Measurements from ENCODE around the gene PLCXD1.
"Not testable (repeated sequence)": the region's sequence is repeated elsewhere in the genome, so short reads cannot be mapped to it uniquely, and the experiment has no call there.

The PLCXD1 gene, protein sequence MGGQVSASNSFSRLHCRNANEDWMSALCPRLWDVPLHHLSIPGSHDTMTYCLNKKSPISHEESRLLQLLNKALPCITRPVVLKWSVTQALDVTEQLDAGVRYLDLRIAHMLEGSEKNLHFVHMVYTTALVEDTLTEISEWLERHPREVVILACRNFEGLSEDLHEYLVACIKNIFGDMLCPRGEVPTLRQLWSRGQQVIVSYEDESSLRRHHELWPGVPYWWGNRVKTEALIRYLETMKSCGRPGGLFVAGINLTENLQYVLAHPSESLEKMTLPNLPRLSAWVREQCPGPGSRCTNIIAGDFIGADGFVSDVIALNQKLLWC

DNA sequence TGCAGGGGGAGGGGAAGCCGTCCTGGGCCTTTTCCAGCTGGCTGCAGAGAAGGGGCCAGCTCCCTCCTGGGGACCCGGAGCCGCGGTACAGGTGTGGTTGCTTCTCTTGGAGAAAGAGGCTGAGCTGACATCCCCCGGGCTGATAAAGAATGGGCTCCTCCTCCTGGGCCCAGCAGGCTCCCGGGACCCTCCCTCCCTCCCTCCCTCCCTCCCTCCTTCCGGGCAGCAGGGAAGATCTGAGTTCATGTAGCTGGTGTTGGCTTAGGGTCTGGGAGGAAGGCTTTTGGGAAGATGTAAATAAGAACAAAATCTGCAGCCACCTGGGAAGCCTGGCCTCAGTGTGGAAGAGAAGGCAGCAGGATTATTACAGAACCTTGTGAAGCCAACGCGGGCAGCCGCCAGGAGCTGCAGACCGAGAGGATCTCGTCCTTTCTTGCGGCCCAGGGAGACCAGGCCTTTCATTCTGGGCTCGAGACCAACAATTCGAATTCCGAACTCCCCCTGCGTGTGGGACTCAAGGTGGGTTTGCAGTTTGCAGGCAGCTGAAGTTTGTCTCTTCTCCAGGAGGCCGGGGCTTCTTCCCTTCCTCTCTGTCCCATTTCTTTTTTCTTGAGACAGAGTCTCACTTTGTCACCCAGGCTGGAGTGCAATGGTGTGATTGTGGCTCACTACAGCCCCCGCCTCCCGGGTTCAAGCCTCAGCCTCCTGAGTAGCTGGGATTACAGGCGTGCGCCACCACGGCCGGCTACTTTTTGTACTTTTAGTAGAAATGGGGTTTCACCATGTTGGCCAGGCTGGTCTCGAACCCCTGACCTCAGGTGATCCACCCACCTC, at the start of gene PLCXD1:
Gene PLCXD1, plus strand, starts transcription at position 216 of the 834 bp plus-strand sequence. CDS start 2,807 bp downstream, outside the sequence.
- DNase-seq, result no peak

DNA sequence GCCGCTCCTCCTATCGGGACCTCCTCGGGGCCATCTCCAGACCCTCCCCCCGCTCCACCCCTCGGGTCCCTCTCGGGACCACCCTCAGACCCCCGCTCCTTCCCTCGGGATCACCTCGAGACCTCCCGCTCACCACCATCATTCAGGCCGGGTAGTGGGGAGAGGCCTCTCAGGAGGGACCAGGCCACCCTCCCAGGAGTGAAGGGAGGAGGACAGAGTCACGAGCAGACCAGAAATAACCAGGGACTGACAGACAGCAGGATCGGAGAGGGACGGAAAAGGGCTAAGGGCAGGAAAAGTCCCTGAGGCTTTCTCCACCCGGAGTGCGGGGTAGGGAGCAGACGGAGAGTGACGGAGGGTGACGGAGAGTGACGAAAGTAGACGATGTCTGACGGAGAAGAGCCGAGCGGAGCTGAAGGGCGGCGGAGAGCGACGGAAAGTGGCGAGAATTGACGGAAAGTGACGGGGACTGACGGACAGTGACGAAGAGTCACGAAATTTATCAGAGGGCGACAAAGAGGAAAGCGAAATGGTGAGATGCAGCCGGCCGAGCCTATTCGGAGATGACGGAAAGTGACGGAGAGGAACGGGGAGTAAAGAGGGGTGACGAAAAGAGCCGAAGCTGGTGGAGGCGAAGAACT, 49.4 kb upstream of the PLCXD1 start:
- DNase-seq, result not testable (repeated sequence)

DNA sequence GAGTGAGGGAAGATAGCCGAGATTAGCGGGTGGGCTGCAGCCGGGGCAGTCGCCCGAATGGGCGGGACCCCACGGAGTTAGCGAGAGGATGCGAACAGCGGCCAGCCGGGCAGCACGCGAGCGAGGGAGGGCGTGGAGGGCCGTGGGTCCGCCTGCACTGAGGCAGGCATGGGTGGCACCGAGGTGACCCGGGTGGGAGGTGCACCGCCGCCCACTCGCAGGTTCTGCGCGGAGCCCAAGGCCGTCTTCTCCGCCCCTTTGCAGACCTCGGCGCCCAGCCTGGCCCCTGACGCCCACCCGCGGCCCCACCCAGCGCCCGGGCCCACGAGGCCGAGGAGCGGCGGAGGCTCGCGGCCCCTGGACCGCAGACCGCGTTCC, 48.9 kb upstream of the PLCXD1 start:
- DNase-seq, result not testable (repeated sequence)

DNA sequence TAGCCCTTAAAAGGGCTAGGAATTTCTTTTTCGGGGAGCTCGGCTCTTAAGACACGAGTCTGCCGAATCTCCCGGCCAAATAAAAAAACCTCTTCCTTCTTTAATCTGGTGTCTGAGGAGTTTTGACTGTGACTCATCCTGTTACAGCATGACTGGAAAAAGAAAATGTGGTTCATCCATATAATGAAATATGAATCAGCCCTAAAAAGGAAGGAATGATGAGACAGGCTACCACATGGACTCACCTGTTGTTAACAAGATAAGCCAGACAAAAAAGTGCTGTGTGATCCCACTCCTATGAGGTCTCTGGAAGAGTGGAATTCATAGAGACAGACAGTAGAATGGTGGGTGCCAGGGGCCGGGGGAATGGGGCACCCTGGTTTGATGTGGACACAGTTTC, 45.0 kb upstream of the PLCXD1 start:
- DNase-seq, result not testable (repeated sequence)

DNA sequence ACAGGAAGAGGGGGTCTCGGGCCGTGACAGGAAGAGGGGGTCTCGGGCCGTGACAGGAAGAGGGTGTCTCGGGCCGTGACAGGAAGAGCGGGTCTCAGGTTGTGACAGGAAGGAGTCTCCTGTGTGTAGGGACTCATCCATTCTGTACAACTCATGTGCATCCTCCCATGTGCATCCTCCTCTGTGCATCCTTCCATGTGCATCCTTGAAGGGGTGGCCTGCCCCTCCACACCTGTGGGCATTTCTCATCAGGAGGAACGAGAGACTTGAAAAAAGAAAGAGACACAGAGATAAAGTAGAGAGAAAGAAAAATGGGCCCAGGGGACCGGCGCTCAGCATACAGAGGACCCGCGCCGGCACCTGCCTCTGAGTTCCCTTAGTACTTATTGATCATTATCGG, 30.2 kb upstream of the PLCXD1 start:
- DNase-seq, result no peak

DNA sequence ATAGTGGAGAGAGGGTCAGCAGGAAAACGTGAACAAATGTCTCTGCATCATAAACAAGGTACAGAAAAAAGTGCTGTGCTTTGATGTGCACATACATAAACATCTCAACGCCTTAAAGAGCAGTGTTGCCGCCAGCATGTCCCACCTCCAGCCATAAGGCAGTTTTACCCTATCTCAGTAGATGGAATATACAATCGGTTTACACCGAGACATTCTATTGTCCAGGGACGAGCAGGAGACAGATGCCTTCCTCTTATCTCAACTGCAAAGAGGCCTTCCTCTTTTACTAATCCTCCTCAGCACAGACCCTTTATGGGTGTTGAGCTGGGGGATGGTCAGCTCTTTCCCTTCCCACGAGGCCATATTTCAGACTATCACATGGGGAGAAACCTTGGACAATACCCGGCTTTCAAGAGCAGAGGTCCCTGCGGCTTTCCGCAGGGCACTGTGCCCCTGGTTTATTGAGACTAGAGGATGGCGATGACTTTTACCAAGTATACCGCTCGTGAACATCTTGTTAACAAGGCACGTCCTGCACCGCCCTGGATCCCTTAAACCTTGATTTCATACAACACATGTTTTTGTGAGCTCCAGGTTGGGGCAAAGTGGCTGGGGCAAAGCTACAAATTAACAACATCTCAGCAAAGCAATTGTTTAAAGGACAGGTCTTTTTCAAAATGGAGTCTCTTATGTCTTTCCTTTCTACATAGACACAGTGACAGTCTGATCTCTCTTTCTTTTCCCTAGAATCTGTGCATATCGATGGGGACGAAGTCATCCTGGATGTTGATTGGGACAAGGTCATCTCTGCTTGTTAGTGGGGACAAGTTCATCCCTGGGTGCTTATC, 29.6 kb upstream of the PLCXD1 start:
- DNase-seq, result not testable (repeated sequence)

DNA sequence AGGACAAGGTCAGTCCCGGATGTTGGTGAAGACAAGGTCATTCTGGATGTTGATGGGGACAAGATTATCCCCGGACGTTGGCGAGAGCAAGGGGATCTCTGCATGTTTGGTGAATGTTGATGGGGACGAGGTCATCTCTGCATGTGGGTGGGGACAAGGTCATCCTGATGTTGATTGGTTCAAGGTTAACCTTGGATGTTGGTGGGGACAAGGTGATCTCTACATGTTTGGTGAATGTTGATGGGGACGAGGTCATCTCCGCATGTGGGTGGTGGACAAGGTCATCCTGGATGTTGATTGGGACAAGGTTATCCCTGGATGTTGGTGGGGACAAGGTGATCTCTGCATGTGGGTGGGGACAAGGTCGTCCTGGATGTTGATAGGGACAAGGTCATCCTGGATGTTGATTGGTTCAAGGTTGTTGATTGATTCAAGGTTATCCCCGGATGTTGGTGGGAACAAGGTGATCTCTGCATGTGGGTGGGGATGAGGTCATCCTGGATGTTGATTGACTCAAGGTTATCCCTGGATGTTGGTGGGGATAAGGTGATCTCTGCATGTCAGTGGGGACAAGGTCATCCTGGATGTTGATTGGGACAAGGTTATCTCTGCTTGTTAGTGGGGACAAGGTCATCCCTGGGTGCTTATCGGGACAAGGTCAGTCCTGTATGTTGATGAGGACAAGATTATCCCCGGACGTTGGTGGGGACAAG, 28.8 kb upstream of the PLCXD1 start:
- DNase-seq, result no peak

DNA sequence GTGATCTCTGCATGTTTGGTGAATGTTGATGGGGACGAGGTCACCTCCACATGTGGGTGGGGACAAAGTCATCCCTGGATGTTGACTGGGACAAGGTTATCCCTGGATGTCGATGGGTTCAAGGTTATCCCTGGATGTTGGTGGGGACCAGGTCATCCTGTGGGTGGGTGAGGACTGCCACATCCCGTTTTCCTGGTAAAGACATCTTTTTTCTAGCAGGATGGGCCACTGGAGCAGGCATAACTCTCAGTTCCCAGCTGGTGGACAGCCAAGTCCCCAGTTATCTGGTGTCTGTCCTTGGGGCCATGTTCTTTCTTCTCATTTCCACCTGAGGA, 28.3 kb upstream of the PLCXD1 start:
- no peak for DNase-seq

DNA sequence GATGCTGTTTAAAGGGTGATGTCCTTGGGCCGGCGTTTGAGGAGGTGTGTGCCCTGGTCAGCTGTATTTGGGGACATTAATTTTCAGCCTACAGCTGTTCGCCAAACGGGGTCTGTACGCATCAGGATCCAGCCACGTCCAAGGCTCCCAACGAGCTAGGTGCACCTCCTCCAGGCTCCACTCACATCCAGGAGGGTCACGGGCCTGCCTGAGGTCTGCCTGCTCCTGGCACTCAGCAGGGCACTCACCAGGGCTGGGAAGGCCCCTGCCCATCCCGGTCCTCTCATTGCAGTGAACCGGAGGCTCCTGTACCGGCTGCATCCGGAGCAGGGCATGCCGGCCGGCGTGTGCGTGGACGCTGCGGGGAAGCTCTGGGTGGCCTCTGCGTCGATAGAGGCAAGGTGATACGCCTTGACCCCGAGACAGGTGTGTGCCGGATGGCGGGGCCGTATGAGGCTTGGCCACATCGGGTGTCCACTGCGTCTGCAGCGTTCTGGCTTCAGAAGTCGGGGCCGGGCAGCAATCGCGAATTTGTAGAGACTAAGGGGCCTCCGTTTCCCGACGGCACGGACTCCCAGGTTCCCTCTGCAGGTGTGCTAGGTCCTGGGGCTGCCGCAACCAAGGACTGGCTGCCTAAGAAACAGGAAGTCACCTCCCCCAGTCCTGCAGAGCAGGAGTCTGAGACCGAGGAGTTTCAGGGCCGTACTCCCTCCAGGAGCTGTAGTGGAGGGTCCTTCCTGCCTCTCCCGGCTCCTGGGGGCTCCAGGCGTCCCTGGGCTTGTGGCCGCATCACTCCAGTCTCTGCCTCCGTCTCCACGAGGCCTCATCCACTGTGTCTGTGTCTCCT, 27.5 kb upstream of the PLCXD1 start:
- no peak for DNase-seq

DNA sequence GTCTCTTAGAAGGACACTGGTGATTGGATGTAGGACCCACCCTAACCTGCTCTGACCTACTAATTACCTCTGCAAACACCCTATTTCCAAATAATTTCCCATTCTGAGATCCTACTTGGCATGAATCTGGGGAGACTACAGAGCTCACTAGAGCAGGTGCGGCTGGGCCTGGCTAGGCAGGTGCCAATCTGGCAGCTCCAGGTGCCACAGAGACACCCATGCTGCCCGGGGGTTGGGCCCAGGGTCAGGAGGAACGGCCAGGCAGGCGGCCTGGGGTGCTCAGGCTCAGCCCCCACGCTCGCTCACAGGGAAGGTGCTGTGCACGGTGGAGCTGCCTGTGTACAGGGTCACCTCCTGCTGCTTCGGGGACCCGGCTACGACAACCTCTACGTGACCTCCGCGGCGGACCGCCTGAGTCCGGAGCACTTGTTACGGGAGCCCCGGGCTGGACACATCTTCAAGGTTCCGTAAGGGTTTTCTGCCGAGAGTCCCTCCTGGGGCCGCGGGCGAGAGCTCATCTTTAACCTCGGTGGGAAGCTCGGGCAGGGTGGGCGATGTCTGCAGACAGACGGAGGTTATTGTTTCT, 26.5 kb upstream of the PLCXD1 start:
- DNase-seq, result no peak

DNA sequence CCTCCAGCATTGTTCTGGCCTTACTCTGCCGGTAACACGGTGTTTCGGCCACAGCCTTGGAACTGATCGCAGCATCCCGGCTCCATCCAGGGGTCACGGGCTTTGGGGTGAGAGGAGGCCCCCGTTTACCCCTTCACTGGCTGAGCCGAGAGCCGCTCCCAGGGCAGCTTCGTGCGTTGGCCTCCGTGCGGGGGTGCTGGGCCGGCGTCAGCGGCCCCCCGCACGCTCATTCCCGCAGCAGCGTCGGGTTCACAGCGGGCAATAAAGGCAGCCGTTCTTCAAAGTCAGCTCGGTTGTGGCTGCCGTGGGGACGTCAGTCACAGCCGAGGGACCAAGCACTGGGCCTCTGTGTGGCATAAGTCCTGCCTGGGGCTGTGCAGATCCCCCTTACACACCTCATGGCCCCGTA, 25.3 kb upstream of the PLCXD1 start:
- DNase-seq, result no peak

DNA sequence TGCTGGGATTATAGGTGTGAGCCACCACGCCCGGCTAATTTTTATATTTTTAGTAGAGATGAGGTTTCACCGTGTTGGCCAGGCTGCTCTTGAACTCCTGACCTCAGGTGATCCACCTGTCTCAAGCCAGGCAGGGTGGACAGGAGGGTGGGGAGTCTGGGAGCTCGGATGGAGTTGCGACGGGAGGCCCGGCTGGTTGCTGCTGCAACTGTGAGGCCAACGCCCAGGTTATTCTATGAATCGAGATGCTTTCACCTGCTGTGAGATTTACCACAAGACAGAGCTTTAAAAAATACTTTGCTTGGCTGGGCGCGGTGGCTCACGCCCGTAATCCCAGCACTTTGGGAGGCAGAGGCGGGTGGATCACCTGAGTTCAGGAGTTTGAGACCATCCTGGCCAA, 24.1 kb upstream of the PLCXD1 start:
- DNase-seq, result not testable (repeated sequence)

DNA sequence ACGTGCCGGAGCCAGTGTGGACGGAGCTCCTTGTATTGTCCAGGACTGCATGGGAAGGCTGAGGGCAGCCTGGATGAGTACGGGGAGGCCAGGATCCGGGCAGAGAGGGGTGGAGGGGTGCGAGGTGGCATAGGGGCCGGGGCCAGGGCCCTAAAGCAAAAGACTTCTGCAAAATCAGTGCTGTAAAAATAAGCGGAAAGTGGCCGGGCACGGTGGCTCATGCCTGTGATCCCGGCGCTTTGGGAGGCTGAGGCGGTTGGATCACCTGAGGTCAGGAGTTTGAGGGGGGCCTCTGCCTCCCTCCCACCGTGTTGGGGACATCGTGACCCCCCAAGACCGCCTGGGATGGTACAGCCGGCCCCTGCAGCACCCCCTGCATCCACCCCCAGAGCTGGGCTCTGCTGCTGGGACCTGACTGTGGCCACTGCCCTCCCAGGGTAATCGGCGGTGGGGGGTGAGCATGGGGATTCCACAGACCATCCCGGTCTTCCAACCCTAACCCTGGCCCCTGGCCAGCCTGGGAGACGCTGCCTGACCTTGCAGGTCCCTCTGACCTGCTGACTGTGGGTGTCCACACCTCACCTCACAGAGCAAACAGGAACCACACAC, 23.4 kb upstream of the PLCXD1 start:
- no peak for DNase-seq

DNA sequence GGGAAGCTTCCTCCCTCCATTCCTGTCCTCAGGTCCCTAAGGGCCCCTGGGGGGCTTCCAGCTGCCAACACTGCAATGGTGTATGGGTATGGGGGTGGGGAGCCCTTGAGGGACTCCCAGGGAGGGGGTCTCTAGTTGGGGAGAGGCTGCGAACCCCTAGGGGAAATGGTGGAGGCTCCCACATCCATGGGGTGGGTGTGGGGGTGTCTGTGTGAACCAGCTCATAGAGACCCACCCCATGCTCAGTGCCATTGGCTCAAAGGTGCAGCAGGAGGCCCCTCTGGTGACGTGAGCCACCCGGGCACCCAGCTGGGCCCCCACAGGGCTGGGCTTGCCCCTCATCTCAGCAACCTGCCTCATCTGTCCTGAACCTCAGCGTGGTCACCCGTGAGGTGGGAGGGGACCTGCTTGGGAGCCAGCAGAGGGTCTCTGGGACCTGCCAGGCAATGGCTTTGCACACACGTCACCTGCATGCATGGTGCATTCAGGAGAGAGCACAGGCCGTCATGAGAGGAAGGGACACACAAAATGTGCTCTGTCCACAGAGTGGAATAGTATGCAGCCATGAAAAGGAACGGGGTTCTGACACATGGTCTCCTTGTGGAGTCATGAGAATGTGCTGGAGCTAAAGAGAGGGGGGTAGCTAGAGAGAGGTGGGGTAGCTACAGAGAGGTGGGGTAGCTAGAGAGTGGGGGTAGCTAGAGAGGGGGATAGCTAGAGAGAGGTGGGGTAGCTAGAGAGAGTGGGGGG, 22.7 kb upstream of the PLCXD1 start:
- DNase-seq, result no peak

DNA sequence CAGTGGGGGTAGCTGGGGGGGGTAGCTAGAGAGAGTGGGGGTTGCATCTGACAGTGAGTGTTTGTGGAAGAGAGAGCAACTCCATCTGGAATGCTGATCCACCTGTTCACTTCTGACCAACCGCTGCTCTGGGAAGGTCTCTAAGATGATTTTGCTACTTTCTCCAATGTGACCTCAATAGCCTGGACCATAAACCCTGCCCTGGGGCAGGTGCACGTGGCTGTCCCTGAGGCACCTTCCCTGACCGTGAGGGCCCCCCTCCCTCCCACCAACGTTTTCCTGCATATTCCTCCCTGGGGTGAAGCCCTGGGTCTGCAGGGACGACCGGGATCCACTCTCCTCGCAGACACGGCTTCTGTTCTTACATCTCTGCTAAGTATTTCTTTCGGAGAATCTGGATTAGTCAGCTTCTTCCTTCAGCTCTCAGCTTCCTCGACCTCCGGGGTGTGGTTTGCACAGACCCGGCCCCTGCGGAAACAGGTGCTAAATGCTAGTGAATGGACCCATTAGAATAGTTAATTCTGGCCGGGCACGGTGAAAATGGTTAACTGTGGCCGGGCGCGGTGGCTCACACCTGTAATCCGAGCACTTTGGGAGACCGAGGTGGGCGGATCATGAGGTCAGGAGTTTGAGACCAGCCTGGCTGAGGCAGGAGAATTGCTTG, 21.4 kb upstream of the PLCXD1 start:
- DNase-seq, result no peak

DNA sequence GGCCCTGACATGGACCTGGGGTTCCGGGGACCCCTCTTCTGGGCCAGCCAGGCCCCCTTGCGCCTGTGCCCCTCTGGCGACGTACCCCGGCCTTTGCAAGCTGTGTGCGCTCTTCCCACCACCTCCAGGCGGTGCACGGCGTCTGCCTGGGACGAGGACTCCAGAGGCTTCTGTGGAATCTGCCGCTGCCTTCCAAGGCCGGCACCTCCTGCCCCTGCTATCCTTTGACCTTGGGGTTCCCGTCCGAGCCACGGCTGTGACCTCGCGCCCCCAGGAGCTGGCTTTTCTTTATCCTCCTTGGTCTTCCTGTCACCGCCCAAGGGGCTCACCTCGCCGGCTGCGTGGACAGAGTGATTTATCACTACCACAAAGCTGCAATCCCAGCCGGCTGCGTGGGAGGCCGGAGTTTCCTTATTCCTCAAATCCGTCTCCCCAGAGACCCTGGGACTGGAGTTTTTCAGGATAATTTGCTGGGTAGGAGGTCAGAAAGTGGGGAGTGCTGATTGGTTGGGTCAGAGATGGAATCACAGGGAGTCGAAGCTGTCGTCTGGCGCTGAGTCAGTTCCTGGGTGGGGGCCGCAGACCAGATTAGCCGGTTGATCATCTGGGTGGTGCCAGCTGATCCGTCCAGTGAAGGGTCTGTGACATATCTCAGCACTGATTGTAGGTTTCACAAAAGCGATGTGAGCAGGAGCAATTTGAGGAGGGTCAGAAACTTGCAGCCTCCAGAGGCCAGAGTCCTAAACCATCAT, 19.8 kb upstream of the PLCXD1 start:
- no peak for DNase-seq

DNA sequence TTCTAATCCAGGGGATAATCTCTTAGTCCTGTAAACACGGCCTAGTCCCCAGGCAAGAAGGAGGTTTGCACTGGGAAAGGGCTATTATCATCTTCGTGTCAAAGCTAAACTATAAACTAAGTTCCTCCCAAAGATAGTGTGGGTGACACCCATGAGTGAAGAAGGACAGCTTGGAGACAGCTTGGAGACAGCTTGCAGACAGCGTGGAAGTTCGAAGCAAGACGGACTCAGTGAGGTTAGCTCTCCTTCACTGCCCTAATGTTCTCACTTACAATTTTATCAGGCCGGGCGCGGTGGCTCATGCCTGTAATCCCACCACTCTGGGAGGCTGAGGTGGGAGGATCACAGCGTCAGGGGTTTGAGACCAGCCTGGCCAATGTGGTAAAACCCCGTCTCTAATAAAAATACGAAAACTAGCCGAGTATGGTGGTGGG, 19.2 kb upstream of the PLCXD1 start:
- DNase-seq, result no peak

DNA sequence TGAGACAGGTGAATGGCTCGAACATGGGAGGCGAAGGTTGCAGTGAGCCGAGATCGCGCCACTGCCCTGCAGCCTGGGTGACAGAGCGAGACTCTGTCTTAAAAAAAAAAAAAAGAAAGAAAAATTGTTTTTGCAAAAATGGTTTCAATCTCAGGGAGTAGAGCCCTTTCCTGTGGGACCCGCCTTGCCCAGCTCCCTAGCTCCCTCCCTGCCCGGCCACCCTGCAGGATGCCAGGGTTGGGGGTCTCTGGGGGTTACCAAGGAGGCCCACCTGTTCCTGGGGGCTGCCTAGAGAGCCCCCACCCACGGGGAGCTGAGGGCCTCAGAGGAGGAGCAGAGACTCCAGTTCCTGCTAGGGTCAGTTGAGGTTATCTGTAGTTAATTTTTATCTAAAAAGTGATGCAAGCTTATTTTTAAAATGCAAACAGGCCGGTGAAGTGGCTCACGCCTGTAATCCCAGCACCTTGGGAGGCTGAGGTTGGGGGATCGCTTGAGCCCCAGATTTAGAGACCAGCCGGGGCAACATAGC, 18.7 kb upstream of the PLCXD1 start:
- no peak for DNase-seq

Measured in activated CD4-positive, alpha-beta T cell treated with anti-CD3 and anti-CD28 coated beads, Interleukin-2, Interleukin-6, amounts not matched to agents 100 ng/mL and 50 ng/mL, durations not matched to agents 16 hours and 8 hours (primary cell).